ENCODE data around the gene ADD2. TPM values are rescaled to one million over a fixed set of nuclear protein-coding genes. Genes with fewer than 3 reads are reported as not detected.
A peak's percentile ranks its signal among the peaks of the same experiment; 100 is the strongest.

The ADD2 gene

DNA sequence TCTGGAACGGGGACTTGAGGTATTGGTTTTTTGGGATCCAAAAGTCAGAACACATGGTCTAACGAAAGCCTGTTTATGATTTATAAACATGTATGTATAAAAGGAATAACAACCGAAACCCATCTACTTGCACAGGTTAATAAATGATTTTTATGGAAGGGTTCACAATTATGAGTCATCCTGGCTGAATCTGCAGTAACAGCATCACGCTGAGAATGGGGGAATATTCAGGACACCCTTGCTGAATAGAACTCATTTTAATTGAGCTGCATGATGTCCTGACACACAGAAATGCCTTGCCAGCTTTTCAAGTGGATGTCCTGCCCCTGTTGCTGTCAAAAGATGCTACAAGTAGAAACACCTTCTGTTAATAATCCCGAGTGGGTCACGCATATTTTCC is 159.6 kb downstream of the ADD2 start:
- Histone ChIP-seq H4K91ac (ENCODE audit: low read depth, low read length, poor library complexity) (no peak overlapping the region), H2BK120ac (ENCODE audit: low read depth, low read length) (no peak overlapping the region), H2BK12ac (ENCODE audit: low read length) (no peak overlapping the region), H3K27ac (replicated peaks; ENCODE audit: low read length) (no peak overlapping the region), H3K23ac (ENCODE audit: low read depth, low read length, poor library complexity) (no peak overlapping the region), H3K14ac (ENCODE audit: low read length) (no peak overlapping the region), H3K4me1 (ENCODE audit: control insufficient read depth in 2 of 2, insufficient read depth in 1 of 2, low read depth in 1 of 2, low read length in 2 of 2) (no peaks in the 10 kb centered on the region), H3K79me1 (ENCODE audit: low read depth, low read length) (no peaks in the 10 kb centered on the region), H3K4me2 (ENCODE audit: insufficient read depth, low read length, poor library complexity, severe bottlenecking) (no peak overlapping the region), H3K9ac (ENCODE audit: low read depth, low read length, poor library complexity) (no peak overlapping the region), H3K4me3 (ENCODE audit: low read length in 2 of 2) (no peak overlapping the region), H3K4ac (ENCODE audit: low read length) (no peak overlapping the region), H3K36me3 (replicated peaks in 1 of 2; ENCODE audit: control insufficient read depth in 2 of 2, insufficient read depth in 2 of 2, low read length in 2 of 2) (no peaks in the 10 kb centered on the region), H4K8ac (ENCODE audit: low read depth, low read length) (no peak overlapping the region), H2AFZ (ENCODE audit: low read length) (no peak overlapping the region), H3K27me3 (ENCODE audit: control insufficient read depth in 3 of 3, insufficient read depth in 3 of 3, low read depth in 1 of 3, low read length in 3 of 3) (peaks cover 0 to 25% (median 0%) of the 10 kb centered on the region in 3 experiments), H2BK5ac (ENCODE audit: low read length) (no peak overlapping the region), H3K9me3 (replicated peaks in 1 of 2; ENCODE audit: control insufficient read depth in 2 of 2, insufficient read depth in 1 of 2, low read depth in 1 of 2, low read length in 2 of 2) (no peaks in the 10 kb centered on the region), H3K18ac (ENCODE audit: low read length) (no peak overlapping the region), H2BK15ac (ENCODE audit: low read length) (no peak overlapping the region), H2AK5ac (ENCODE audit: low read depth, low read length) (no peak overlapping the region)
- WGBS, 2 donors (ENCODE audit: extremely low coverage in 2 of 2, insufficient read length in 2 of 2, insufficient replicate concordance in 1 of 2): no CpG with 5 or more reads among the region's 6 CpGs
- no peak for DNase-seq (ENCODE audit: low spot score)

DNA sequence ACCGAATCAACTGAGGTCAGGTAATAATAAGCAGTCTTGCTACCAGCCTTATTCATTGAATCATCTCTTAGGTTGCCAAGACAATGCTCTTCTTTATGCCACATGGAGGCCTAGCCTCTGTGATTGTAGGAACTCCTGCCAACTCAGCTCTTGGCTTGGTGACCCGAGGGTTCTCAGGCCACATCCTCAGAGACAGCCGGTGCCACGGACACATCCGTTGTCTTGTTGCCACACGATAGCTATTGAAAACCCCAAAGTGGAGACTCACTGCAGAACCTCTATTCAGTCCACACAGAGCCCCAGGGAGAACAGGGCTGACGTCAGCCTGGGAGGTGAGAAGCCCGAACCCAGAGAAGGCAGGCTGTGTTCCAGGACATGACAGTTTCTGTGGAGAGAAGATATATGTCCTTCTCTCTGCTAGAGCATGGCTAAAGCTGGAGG is 160.9 kb downstream of the ADD2 start:
- H3K4me1 ChIP-seq (ENCODE audit: control insufficient read depth in 2 of 2, insufficient read depth in 1 of 2, low read depth in 1 of 2, low read length in 2 of 2): no peaks in the 10 kb centered on the region
- no peak overlapping the region for H4K8ac ChIP-seq (ENCODE audit: low read depth, low read length)
- no peak overlapping the region for H3K14ac ChIP-seq (ENCODE audit: low read length)
- no peak overlapping the region for H2BK12ac ChIP-seq (ENCODE audit: low read length)
- no CpG with 5 or more reads among the region's 8 CpGs for WGBS, 2 donors (ENCODE audit: extremely low coverage in 2 of 2, insufficient read length in 2 of 2, insufficient replicate concordance in 1 of 2)
- H3K27ac ChIP-seq (replicated peaks; ENCODE audit: low read length): no peak overlapping the region
- H3K4me3 ChIP-seq (ENCODE audit: low read length in 2 of 2): no peak overlapping the region
- peaks cover 0 to 18% (median 0%) of the 10 kb centered on the region in 3 experiments for H3K27me3 ChIP-seq (ENCODE audit: control insufficient read depth in 3 of 3, insufficient read depth in 3 of 3, low read depth in 1 of 3, low read length in 3 of 3)
- H3K36me3 ChIP-seq (replicated peaks in 1 of 2; ENCODE audit: control insufficient read depth in 2 of 2, insufficient read depth in 2 of 2, low read length in 2 of 2): no peaks in the 10 kb centered on the region
- no peak overlapping the region for H2AK5ac ChIP-seq (ENCODE audit: low read depth, low read length)
- no peak for DNase-seq (ENCODE audit: low spot score)
- H3K4me2 ChIP-seq (ENCODE audit: insufficient read depth, low read length, poor library complexity, severe bottlenecking): no peak overlapping the region
- H2BK120ac ChIP-seq (ENCODE audit: low read depth, low read length): no peak overlapping the region
- no peak overlapping the region for H4K91ac ChIP-seq (ENCODE audit: low read depth, low read length, poor library complexity)
- H3K79me1 ChIP-seq (ENCODE audit: low read depth, low read length): no peaks in the 10 kb centered on the region
- H2BK5ac ChIP-seq (ENCODE audit: low read length): no peak overlapping the region
- H2AFZ ChIP-seq (ENCODE audit: low read length): no peak overlapping the region
- no peak overlapping the region for H2BK15ac ChIP-seq (ENCODE audit: low read length)
- no peak overlapping the region for H3K23ac ChIP-seq (ENCODE audit: low read depth, low read length, poor library complexity)
- H3K18ac ChIP-seq (ENCODE audit: low read length): peak overlapping the region; percentile 19
- H3K4ac ChIP-seq (ENCODE audit: low read length): no peak overlapping the region
- no peak overlapping the region for H3K9ac ChIP-seq (ENCODE audit: low read depth, low read length, poor library complexity)
- no peaks in the 10 kb centered on the region for H3K9me3 ChIP-seq (replicated peaks in 1 of 2; ENCODE audit: control insufficient read depth in 2 of 2, insufficient read depth in 1 of 2, low read depth in 1 of 2, low read length in 2 of 2)

Small RNA genes lying within 50 kb of the gene (small RNA-seq; reads per million reads assigned to genes)
- gene HMGN2P21 (ENCODE audit: insufficient read depth): not detected

Measured in neuronal stem cell (in vitro differentiated cells).